Glutamatergic neuron (in vitro differentiated cells): ENCODE data around the gene KCNMA1. TPM values are rescaled to one million over a fixed set of nuclear protein-coding genes. Genes with fewer than 3 reads are reported as not detected.
A peak's percentile ranks its signal among the peaks of the same experiment; 100 is the strongest.
"Not testable (repeated sequence)": the region's sequence is repeated elsewhere in the genome, so short reads cannot be mapped to it uniquely, and the experiment has no call there.

ENCODE experiments used
- DNase-seq: peaks from one replicate; pipeline ENCODE4 v3.0.0; 2022
- H3K27ac Mint-ChIP-seq: one replicate; pipeline ENCODE4 v1.8.0; 2020; ENCODE audit warnings: mild to moderate bottlenecking, mixed read lengths, inconsistent platforms; ENCODE audit not compliant: unreplicated experiment
- H3K27me3 Mint-ChIP-seq: one replicate; pipeline ENCODE4 v1.8.0; 2020; ENCODE audit warnings: mild to moderate bottlenecking, moderate library complexity, mixed read lengths, inconsistent platforms; ENCODE audit not compliant: unreplicated experiment
- H3K36me3 Mint-ChIP-seq: one replicate; pipeline ENCODE4 v1.8.0; 2020; ENCODE audit warnings: mild to moderate bottlenecking, mixed read lengths, inconsistent platforms; ENCODE audit not compliant: unreplicated experiment
- H3K4me1 Mint-ChIP-seq: one replicate; pipeline ENCODE4 v1.8.0; 2020; ENCODE audit warnings: mild to moderate bottlenecking, low read depth, mixed read lengths, inconsistent platforms; ENCODE audit not compliant: unreplicated experiment
- H3K4me3 Mint-ChIP-seq: one replicate; pipeline ENCODE4 v1.8.0; 2020; ENCODE audit warnings: mild to moderate bottlenecking, mixed read lengths, inconsistent platforms; ENCODE audit not compliant: unreplicated experiment
- H3K9me3 Mint-ChIP-seq: one replicate; pipeline ENCODE4 v1.8.0; 2020; ENCODE audit warnings: mild to moderate bottlenecking, moderate library complexity, mixed read lengths, inconsistent platforms; ENCODE audit not compliant: unreplicated experiment
- total RNA-seq: library from RNA; stranded (reverse); fragmentation: NEBNext Ultra II Directional; extraction: Animal tissue kit (Norgen Biotek cat#: 25700); gene quantifications from one replicate; pipeline ENCODE4 v1.2.1, GENCODE V29; 2021; ENCODE audit not compliant: unreplicated experiment
- TF ChIP-seq, protein P1 (sequence below): fragments of 200-600 bp; sonication (generic); IDR thresholded peaks from one replicate; pipeline ENCODE4 v1.5.0; 2021; ENCODE audit not compliant: partially characterized antibody, unreplicated experiment

Gene KCNMA1
- total RNA-seq, 1 donor from 2014 or later, result 3.2 TPM

GRCh38 chr10:77391605-77392235, 245.9 kb downstream of the KCNMA1 start:
- Mint-ChIP-seq H3K36me3 (no peaks in the 10 kb centered on the region), H3K4me3 (no peak overlapping the region), H3K27ac (no peak overlapping the region), H3K9me3 (peaks cover 10% of the 10 kb centered on the region), H3K4me1 (peaks cover 38% of the 10 kb centered on the region), H3K27me3 (peaks cover 8% of the 10 kb centered on the region)
- TF ChIP-seq, protein P1, sequence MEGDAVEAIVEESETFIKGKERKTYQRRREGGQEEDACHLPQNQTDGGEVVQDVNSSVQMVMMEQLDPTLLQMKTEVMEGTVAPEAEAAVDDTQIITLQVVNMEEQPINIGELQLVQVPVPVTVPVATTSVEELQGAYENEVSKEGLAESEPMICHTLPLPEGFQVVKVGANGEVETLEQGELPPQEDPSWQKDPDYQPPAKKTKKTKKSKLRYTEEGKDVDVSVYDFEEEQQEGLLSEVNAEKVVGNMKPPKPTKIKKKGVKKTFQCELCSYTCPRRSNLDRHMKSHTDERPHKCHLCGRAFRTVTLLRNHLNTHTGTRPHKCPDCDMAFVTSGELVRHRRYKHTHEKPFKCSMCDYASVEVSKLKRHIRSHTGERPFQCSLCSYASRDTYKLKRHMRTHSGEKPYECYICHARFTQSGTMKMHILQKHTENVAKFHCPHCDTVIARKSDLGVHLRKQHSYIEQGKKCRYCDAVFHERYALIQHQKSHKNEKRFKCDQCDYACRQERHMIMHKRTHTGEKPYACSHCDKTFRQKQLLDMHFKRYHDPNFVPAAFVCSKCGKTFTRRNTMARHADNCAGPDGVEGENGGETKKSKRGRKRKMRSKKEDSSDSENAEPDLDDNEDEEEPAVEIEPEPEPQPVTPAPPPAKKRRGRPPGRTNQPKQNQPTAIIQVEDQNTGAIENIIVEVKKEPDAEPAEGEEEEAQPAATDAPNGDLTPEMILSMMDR, result peak; percentile 64
- DNase-seq, result peak; percentile 90

- Mint-ChIP-seq H3K4me3 (no peak overlapping the region), H3K9me3 (peaks cover 10% of the 10 kb centered on the region), H3K4me1 (peaks cover 38% of the 10 kb centered on the region), H3K27me3 (peaks cover 12% of the 10 kb centered on the region), H3K27ac (no peak overlapping the region), H3K36me3 (no peaks in the 10 kb centered on the region)
- DNase-seq, result no peak
- TF ChIP-seq, protein P1, result no peak
Observed at GRCh38 chr10:77390481-77390891, 247.1 kb downstream of the KCNMA1 start.

DNA sequence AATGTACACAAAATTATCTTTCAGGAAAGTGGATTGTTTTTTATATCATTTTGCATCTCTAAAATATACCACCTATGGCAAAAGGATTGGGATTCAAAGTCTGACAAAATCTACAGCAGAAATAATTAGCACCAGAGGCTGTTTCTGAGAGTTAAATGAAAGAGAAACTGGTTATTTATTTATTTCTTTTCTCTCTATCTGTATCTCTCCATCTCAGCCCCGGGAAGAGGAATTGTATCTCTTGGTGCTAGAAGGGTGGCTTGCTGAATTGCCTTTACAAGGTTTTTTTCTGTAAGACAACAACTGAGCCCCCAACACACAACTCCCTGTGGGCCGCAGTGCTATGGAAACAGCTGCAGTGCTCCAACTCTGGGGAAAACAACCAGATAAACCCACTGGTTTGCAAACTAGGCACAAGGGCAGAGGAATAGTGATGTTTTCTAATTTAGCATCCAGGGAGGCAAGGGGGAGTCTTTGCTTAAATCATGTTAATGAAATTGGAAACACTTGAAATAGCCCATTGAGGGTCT, 249.0 kb downstream of the KCNMA1 start:
- H3K4me3 Mint-ChIP-seq, result no peak overlapping the region
- H3K27me3 Mint-ChIP-seq, result peaks cover 6% of the 10 kb centered on the region
- DNase-seq, result no peak
- no peaks in the 10 kb centered on the region for H3K36me3 Mint-ChIP-seq
- H3K4me1 Mint-ChIP-seq, result peaks cover 31% of the 10 kb centered on the region
- peaks cover 3% of the 10 kb centered on the region for H3K9me3 Mint-ChIP-seq
- TF ChIP-seq, protein P1, result no peak
- no peak overlapping the region for H3K27ac Mint-ChIP-seq

GRCh38 chr10:77387701-77388100, 249.9 kb downstream of the KCNMA1 start:
- H3K4me1 Mint-ChIP-seq, result peaks cover 26% of the 10 kb centered on the region
- H3K4me3 Mint-ChIP-seq, H3K27me3 Mint-ChIP-seq, H3K36me3 Mint-ChIP-seq, DNase-seq, H3K9me3 Mint-ChIP-seq, H3K27ac Mint-ChIP-seq: not testable (repeated sequence)

GRCh38 chr10:77387247-77387646, 250.4 kb downstream of the KCNMA1 start:
- peaks cover 6% of the 10 kb centered on the region for H3K27me3 Mint-ChIP-seq

More at GRCh38 chr10:77387247-77387646, 250.4 kb downstream of the KCNMA1 start:
- Mint-ChIP-seq H3K9me3 (peaks cover 2% of the 10 kb centered on the region), H3K27ac (no peak overlapping the region), H3K4me1 (peaks cover 23% of the 10 kb centered on the region), H3K36me3 (no peaks in the 10 kb centered on the region), H3K4me3 (no peak overlapping the region)
- DNase-seq, result no peak
- TF ChIP-seq, protein P1, result no peak
